ENCODE measurements around the gene SAMD14. TPM values are rescaled to one million over a fixed set of nuclear protein-coding genes. Genes with fewer than 3 reads are reported as not detected.
A peak's percentile ranks its signal among the peaks of the same experiment; 100 is the strongest.

The SAMD14 gene
- total and polyA plus RNA-seq, 4 donors, result 3.3 to 6.2 (median 4.2) TPM

DNA sequence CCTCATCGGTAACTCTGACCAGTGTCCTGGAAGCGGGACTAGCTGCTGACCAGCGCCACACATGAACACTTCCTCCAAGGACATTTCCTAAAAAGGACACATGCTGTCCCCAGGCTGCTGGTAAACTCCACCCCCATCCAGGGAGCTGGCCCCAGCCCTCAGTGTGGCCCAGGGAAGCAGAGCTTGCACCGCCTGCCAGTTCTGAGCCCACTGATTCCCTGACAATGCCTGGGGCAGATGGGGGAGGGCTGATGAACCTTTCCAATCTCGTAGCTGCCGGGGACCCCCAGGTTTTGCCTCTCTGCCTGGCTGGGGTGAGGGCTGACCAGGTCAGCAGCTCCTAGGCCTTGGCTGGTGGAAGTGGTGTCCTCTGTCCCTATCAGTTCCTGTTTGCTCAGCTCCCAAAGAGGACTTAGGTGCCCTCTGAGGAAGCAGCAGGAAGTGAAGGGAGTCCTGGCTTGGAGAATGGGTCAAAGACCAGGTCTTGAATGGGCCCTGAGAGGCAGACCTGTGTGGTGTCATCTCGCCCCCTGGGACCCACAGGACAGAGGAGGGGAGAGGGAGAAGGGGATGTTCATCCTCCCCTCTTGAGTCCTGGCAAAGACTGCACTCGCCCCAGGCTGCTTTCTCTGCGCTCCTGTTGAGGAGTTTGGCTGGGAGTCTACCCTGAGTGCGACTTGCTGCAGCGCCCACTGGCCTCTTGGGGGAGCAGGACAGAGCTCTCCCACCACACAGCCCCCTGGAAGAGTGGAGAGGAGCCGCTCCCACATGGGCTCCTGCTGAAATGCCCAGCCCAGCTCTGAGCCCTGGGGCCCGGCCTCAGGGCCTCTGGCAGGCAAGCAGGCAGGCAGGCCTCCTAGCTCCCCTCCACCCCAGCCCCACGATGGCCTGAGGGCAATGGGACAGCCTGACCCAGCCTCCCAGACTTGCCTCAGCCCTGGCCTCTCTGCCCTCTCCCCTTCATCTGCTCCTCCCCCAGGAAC is 18.0 kb downstream of the SAMD14 start:
- TF ChIP-seq, protein P1, sequence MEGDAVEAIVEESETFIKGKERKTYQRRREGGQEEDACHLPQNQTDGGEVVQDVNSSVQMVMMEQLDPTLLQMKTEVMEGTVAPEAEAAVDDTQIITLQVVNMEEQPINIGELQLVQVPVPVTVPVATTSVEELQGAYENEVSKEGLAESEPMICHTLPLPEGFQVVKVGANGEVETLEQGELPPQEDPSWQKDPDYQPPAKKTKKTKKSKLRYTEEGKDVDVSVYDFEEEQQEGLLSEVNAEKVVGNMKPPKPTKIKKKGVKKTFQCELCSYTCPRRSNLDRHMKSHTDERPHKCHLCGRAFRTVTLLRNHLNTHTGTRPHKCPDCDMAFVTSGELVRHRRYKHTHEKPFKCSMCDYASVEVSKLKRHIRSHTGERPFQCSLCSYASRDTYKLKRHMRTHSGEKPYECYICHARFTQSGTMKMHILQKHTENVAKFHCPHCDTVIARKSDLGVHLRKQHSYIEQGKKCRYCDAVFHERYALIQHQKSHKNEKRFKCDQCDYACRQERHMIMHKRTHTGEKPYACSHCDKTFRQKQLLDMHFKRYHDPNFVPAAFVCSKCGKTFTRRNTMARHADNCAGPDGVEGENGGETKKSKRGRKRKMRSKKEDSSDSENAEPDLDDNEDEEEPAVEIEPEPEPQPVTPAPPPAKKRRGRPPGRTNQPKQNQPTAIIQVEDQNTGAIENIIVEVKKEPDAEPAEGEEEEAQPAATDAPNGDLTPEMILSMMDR (IDR thresholded peaks at IDR 0.05; ENCODE audit: control extremely low read depth, extremely low read depth), result no peak
- peaks cover 0 to 7% (median 4%) of the 10 kb centered on the region in 5 donors for H3K4me1 ChIP-seq (ENCODE audit: control insufficient read depth in 5 of 5, insufficient read depth in 5 of 5, low read length in 5 of 5)
- H3K4me3 ChIP-seq, result no peak overlapping the region
- peak overlapping the region; percentile 62 to 93 for H3K27ac ChIP-seq (ENCODE audit: low read depth in 1 of 2, low read length in 1 of 2)
- ATAC-seq (ENCODE audit: insufficient read depth, low FRiP score), result no peak
- no peak overlapping the region for H3K9ac ChIP-seq (ENCODE audit: insufficient read depth in 1 of 2, low read length in 2 of 2)
- WGBS, 2 donors, result 65 to 70% methylated on average over 14 of the region's 14 CpGs
- H3K36me3 ChIP-seq (ENCODE audit: control insufficient read depth in 4 of 4, insufficient read depth in 4 of 4, low read length in 4 of 4), result peaks cover 0 to 32% (median 16%) of the 10 kb centered on the region in 4 donors
- DNase-seq, result peak in 2 of 3 donors; percentile 38 to 58
- no peaks in the 10 kb centered on the region for H3K27me3 ChIP-seq (ENCODE audit: control insufficient read depth in 3 of 3, insufficient read depth in 3 of 3, low read length in 2 of 3)
- H3K9me3 ChIP-seq (ENCODE audit: control insufficient read depth in 4 of 4, insufficient read depth in 3 of 4, low read length in 3 of 4), result no peaks in the 10 kb centered on the region

DNA sequence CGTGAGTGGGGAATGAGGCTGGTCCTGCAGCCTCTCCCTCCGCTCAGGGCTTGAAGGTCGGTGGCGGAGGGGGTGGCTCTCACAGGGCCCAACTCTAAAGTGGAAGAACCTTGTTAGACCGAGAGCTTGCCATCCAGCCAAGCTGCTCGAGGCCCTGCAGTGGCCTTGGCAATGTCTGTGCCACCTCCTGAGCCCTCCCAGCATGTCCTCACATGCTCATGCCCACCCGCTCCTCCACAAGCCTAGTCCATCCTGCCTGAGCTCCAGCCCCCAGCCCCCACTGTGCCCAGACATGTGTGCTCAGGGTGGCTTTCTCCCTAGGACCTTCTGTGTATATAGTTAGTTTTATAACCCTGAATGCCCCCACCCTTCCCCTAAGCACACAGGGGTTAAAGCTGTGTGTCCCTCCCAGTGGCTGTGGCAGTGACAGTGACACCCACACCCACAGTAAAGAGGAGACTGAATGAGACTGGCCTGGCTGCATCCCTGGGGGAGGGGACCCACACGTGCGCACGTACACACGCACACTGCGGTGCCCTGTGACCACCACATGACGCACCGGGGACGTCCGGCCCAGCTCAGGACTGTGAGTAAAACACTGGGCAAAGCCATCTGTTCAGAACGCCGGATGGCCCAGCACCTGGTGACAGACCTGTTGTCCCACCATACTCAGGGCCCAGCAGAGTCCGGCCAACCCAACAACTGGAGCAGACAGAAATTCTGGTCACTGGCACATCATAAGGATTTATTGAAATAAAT is 19.2 kb downstream of the SAMD14 start:
- Histone ChIP-seq H3K9me3 (ENCODE audit: control insufficient read depth in 4 of 4, insufficient read depth in 3 of 4, low read length in 3 of 4) (no peaks in the 10 kb centered on the region), H3K27me3 (ENCODE audit: control insufficient read depth in 3 of 3, insufficient read depth in 3 of 3, low read length in 2 of 3) (no peaks in the 10 kb centered on the region), H3K27ac (ENCODE audit: low read depth in 1 of 2, low read length in 1 of 2) (peak overlapping the region; percentile 78 to 93), H3K4me1 (ENCODE audit: control insufficient read depth in 5 of 5, insufficient read depth in 5 of 5, low read length in 5 of 5) (peaks cover 0 to 7% (median 4%) of the 10 kb centered on the region in 5 donors), H3K4me3 (no peak overlapping the region), H3K9ac (ENCODE audit: insufficient read depth in 1 of 2, low read length in 2 of 2) (no peak overlapping the region), H3K36me3 (ENCODE audit: control insufficient read depth in 4 of 4, insufficient read depth in 4 of 4, low read length in 4 of 4) (peaks cover 0 to 39% (median 18%) of the 10 kb centered on the region in 4 donors)
- TF ChIP-seq, protein P1 (IDR thresholded peaks at IDR 0.05; ENCODE audit: control extremely low read depth, extremely low read depth), result no peak
- DNase-seq, result no peak
- WGBS, 2 donors, result 84 to 93% methylated on average over 19 of the region's 19 CpGs
- ATAC-seq (ENCODE audit: insufficient read depth, low FRiP score), result no peak

GRCh38 chr17:50109785-50110184 is 20.2 kb downstream of the SAMD14 start:
- WGBS, 2 donors, result 89 to 93% methylated on average over 19 of the region's 19 CpGs
- Histone ChIP-seq H3K27me3 (ENCODE audit: control insufficient read depth in 3 of 3, insufficient read depth in 3 of 3, low read length in 2 of 3) (no peaks in the 10 kb centered on the region), H3K36me3 (ENCODE audit: control insufficient read depth in 4 of 4, insufficient read depth in 4 of 4, low read length in 4 of 4) (peaks cover 0 to 43% (median 20%) of the 10 kb centered on the region in 4 donors), H3K27ac (ENCODE audit: low read depth in 1 of 2, low read length in 1 of 2) (peak overlapping the region in 1 of 2 donors; percentile 93), H3K9me3 (ENCODE audit: control insufficient read depth in 4 of 4, insufficient read depth in 3 of 4, low read length in 3 of 4) (no peaks in the 10 kb centered on the region), H3K9ac (ENCODE audit: insufficient read depth in 1 of 2, low read length in 2 of 2) (no peak overlapping the region), H3K4me1 (ENCODE audit: control insufficient read depth in 5 of 5, insufficient read depth in 5 of 5, low read length in 5 of 5) (peaks cover 0 to 7% (median 4%) of the 10 kb centered on the region in 5 donors), H3K4me3 (no peak overlapping the region)
- ATAC-seq (ENCODE audit: insufficient read depth, low FRiP score) (no peak), DNase-seq (no peak)
- TF ChIP-seq, protein P1 (IDR thresholded peaks at IDR 0.05; ENCODE audit: control extremely low read depth, extremely low read depth), result no peak

All from lung (tissue), 12 donors.